Neuronal stem cell (in vitro differentiated cells): ENCODE data around the gene ITGA7.

Experiments
- DNase-seq: peaks from one replicate; pipeline ENCODE4 v3.0.0-alpha.2; 2013; ENCODE audit warnings: low spot score
- H2AFZ ChIP-seq: one replicate; pipeline ENCODE4 v1.6.1; 2013; ENCODE audit warnings: mild to moderate bottlenecking, low read length, inconsistent platforms
- H2AK5ac ChIP-seq: 2 replicates; pipeline ENCODE4 v1.6.1; 2013; ENCODE audit warnings: low read depth, mild to moderate bottlenecking, inconsistent platforms, low read length, moderate library complexity, mixed read lengths
- H2BK120ac ChIP-seq: 2 replicates; pipeline ENCODE4 v1.6.1; 2013; ENCODE audit warnings: low read depth, mild to moderate bottlenecking, inconsistent platforms, low read length, moderate library complexity, mixed read lengths
- H2BK12ac ChIP-seq: one replicate; pipeline ENCODE4 v1.6.1; 2013; ENCODE audit warnings: low read length, inconsistent platforms
- H2BK15ac ChIP-seq: 2 replicates; pipeline ENCODE4 v1.6.1; 2013; ENCODE audit warnings: mild to moderate bottlenecking, low read length, inconsistent platforms, mixed read lengths
- H2BK5ac ChIP-seq: one replicate; pipeline ENCODE4 v1.6.1; 2013; ENCODE audit warnings: inconsistent platforms, mild to moderate bottlenecking, low read length, moderate library complexity
- H3K14ac ChIP-seq: one replicate; pipeline ENCODE4 v1.6.1; 2013; ENCODE audit warnings: low read length, inconsistent platforms
- H3K18ac ChIP-seq: 2 replicates; pipeline ENCODE4 v1.6.1; 2013; ENCODE audit warnings: low read length, inconsistent platforms
- H3K23ac ChIP-seq: 2 replicates; pipeline ENCODE4 v1.6.1; 2013; ENCODE audit warnings: low read depth, mild to moderate bottlenecking, mixed read lengths, low read length, inconsistent platforms; ENCODE audit not compliant: poor library complexity
- H3K27ac ChIP-seq: replicated peaks from 3 replicates; pipeline ENCODE4 v1.5.1; 2013; ENCODE audit warnings: low read length, inconsistent platforms
- H3K27me3 ChIP-seq, 3 experiments: 2 replicates each; pipeline ENCODE4 v1.6.1; 2013; ENCODE audit warnings: low read length in 3 of 3, mild to moderate bottlenecking in 2 of 3, inconsistent platforms in 1 of 3, low read depth in 1 of 3, mixed read lengths in 1 of 3, moderate library complexity in 1 of 3; ENCODE audit not compliant: control insufficient read depth in 3 of 3, insufficient read depth in 3 of 3
- H3K36me3 ChIP-seq, 2 donors: replicated peaks in 1 of 2; 2 replicates each; pipeline ENCODE4 v1.6.1; 2013; ENCODE audit warnings: low read length in 2 of 2; ENCODE audit not compliant: control insufficient read depth in 2 of 2, insufficient read depth in 2 of 2
- H3K4ac ChIP-seq: 2 replicates; pipeline ENCODE4 v1.6.1; 2013; ENCODE audit warnings: inconsistent platforms, mild to moderate bottlenecking, low read length, moderate library complexity
- H3K4me1 ChIP-seq, 2 donors: 1 replicate in 1 of 2; 2 replicates in 1 of 2; pipeline ENCODE4 v1.6.1; 2013; ENCODE audit warnings: low read length in 2 of 2, low read depth in 1 of 2; ENCODE audit not compliant: control insufficient read depth in 2 of 2, insufficient read depth in 1 of 2
- H3K4me2 ChIP-seq: one replicate; pipeline ENCODE4 v1.6.1; 2013; ENCODE audit warnings: mild to moderate bottlenecking, low read length, inconsistent platforms; ENCODE audit not compliant: insufficient read depth, poor library complexity, severe bottlenecking
- H3K4me3 ChIP-seq, 2 donors: 2 replicates each; pipeline ENCODE4 v1.5.1; 2013; ENCODE audit warnings: low read length in 2 of 2, mild to moderate bottlenecking in 2 of 2, inconsistent platforms in 1 of 2, moderate library complexity in 1 of 2
- H3K79me1 ChIP-seq: one replicate; pipeline ENCODE4 v1.6.1; 2013; ENCODE audit warnings: low read depth, mild to moderate bottlenecking, inconsistent platforms, low read length, moderate library complexity
- H3K9ac ChIP-seq: one replicate; pipeline ENCODE4 v1.6.1; 2013; ENCODE audit warnings: mild to moderate bottlenecking, low read depth, low read length, inconsistent platforms; ENCODE audit not compliant: poor library complexity
- H3K9me3 ChIP-seq, 2 donors: replicated peaks in 1 of 2; 2 replicates each; pipeline versions ENCODE3 to v1.6.1; 2013; ENCODE audit warnings: low read length in 2 of 2, mild to moderate bottlenecking in 2 of 2, inconsistent platforms in 1 of 2, low read depth in 1 of 2, mixed read lengths in 1 of 2, moderate library complexity in 1 of 2; ENCODE audit not compliant: control insufficient read depth in 2 of 2, insufficient read depth in 1 of 2
- H4K8ac ChIP-seq: one replicate; pipeline ENCODE4 v1.6.1; 2013; ENCODE audit warnings: low read depth, mild to moderate bottlenecking, inconsistent platforms, low read length, moderate library complexity
- H4K91ac ChIP-seq: one replicate; pipeline ENCODE4 v1.6.1; 2013; ENCODE audit warnings: low read length, low read depth, mild to moderate bottlenecking, inconsistent platforms; ENCODE audit not compliant: poor library complexity
- WGBS, 2 donors: extraction: QIAGEN DNeasy Blood & Tissue Kit; methylation state at CpG; one replicate each; pipeline ENCODE4 v1.1.7; 2013; ENCODE audit warnings: missing lambda C conversion rate in 2 of 2, mixed read lengths in 1 of 2; ENCODE audit not compliant: insufficient read length in 2 of 2, insufficient replicate concordance in 1 of 2; ENCODE audit errors: extremely low coverage in 2 of 2; 5-methylcytosine and 5-hydroxymethylcytosine counted together

The ITGA7 gene

DNA sequence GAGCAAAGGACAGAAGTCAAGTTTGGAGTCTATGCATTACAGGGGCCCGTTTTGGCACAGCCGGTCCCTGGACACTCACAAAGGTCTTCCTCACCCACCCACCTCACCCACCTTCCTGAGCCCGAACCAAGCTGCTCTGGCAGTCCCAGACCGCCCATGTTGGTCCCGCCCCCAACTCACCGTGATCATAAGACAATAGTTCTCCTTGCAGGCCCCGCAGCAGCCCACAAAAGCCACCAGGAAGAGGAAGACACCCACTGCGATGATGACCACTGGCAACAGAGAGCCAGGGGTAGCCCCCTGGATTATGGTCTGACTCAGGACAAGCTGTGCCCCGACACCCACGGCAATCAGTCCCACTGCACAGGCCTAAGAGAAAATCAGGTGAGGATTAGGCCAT lies 19.3 kb upstream of the ITGA7 start:
- H3K4ac ChIP-seq, result no peak overlapping the region
- no peak overlapping the region for H4K91ac ChIP-seq
- peak overlapping the region; percentile 92 for H3K4me2 ChIP-seq
- H3K4me1 ChIP-seq, result peaks cover 14 to 18% of the 10 kb centered on the region in 2 donors
- H3K4me3 ChIP-seq, result peak overlapping the region; percentile 51 to 59
- peaks cover 15% of the 10 kb centered on the region for H3K79me1 ChIP-seq
- no peak for DNase-seq
- WGBS, 2 donors, result no CpG with 5 or more reads among the region's 10 CpGs
- no peak overlapping the region for H3K18ac ChIP-seq
- H2BK15ac ChIP-seq, result no peak overlapping the region
- H2AFZ ChIP-seq, result no peak overlapping the region
- no peaks in the 10 kb centered on the region for H3K27me3 ChIP-seq
- no peak overlapping the region for H3K27ac ChIP-seq
- no peak overlapping the region for H2BK120ac ChIP-seq
- peaks cover 0 to 1% of the 10 kb centered on the region in 2 donors for H3K9me3 ChIP-seq
- H3K36me3 ChIP-seq, result peaks cover 29 to 48% of the 10 kb centered on the region in 2 donors
- peak overlapping the region; percentile 81 for H3K9ac ChIP-seq
- H3K23ac ChIP-seq, result no peak overlapping the region
- H3K14ac ChIP-seq, result no peak overlapping the region
- H2BK5ac ChIP-seq, result no peak overlapping the region
- H2BK12ac ChIP-seq, result no peak overlapping the region
- H2AK5ac ChIP-seq, result peak overlapping the region; percentile 64
- no peak overlapping the region for H4K8ac ChIP-seq

- Histone ChIP-seq H3K9me3 (peaks cover 0 to 1% of the 10 kb centered on the region in 2 donors), H2AFZ (no peak overlapping the region), H3K4me2 (no peak overlapping the region), H2BK15ac (no peak overlapping the region), H3K18ac (no peak overlapping the region), H2BK5ac (no peak overlapping the region), H3K4me3 (no peak overlapping the region), H3K14ac (no peak overlapping the region), H4K91ac (no peak overlapping the region), H4K8ac (no peak overlapping the region), H2BK12ac (no peak overlapping the region), H3K36me3 (peaks cover 29 to 56% of the 10 kb centered on the region in 2 donors), H3K9ac (no peak overlapping the region), H3K27ac (no peak overlapping the region), H3K79me1 (peaks cover 15% of the 10 kb centered on the region), H2AK5ac (no peak overlapping the region), H3K27me3 (no peaks in the 10 kb centered on the region), H3K23ac (no peak overlapping the region), H2BK120ac (no peak overlapping the region), H3K4me1 (peaks cover 14 to 16% of the 10 kb centered on the region in 2 donors), H3K4ac (no peak overlapping the region)
- no CpG with 5 or more reads among the region's 3 CpGs for WGBS, 2 donors
- DNase-seq, result no peak
Observed at GRCh38 chr12:55725556-55725955, 17.9 kb upstream of the ITGA7 start.

GRCh38 chr12:55724940-55725309 lies 17.2 kb upstream of the ITGA7 start:
- H2AFZ ChIP-seq, result no peak overlapping the region
- H3K27me3 ChIP-seq, result no peaks in the 10 kb centered on the region
- no peak overlapping the region for H2BK5ac ChIP-seq
- H2BK15ac ChIP-seq, result no peak overlapping the region
- H2BK12ac ChIP-seq, result no peak overlapping the region
- H2BK120ac ChIP-seq, result no peak overlapping the region
- H3K79me1 ChIP-seq, result peaks cover 15% of the 10 kb centered on the region
- no peak overlapping the region for H2AK5ac ChIP-seq
- no peak for DNase-seq
- no peak overlapping the region for H3K4me3 ChIP-seq
- no peak overlapping the region for H3K14ac ChIP-seq
- no peak overlapping the region for H3K23ac ChIP-seq
- no peak overlapping the region for H3K18ac ChIP-seq
- no CpG with 5 or more reads among the region's 3 CpGs for WGBS, 2 donors
- peak overlapping the region; percentile 1 for H3K27ac ChIP-seq
- no peak overlapping the region for H3K4me2 ChIP-seq
- no peak overlapping the region for H4K91ac ChIP-seq
- peaks cover 32 to 62% of the 10 kb centered on the region in 2 donors for H3K36me3 ChIP-seq
- peaks cover 9 to 11% of the 10 kb centered on the region in 2 donors for H3K4me1 ChIP-seq
- H3K4ac ChIP-seq, result no peak overlapping the region
- no peak overlapping the region for H4K8ac ChIP-seq
- H3K9me3 ChIP-seq, result peaks cover 0 to 1% of the 10 kb centered on the region in 2 donors
- no peak overlapping the region for H3K9ac ChIP-seq

DNA sequence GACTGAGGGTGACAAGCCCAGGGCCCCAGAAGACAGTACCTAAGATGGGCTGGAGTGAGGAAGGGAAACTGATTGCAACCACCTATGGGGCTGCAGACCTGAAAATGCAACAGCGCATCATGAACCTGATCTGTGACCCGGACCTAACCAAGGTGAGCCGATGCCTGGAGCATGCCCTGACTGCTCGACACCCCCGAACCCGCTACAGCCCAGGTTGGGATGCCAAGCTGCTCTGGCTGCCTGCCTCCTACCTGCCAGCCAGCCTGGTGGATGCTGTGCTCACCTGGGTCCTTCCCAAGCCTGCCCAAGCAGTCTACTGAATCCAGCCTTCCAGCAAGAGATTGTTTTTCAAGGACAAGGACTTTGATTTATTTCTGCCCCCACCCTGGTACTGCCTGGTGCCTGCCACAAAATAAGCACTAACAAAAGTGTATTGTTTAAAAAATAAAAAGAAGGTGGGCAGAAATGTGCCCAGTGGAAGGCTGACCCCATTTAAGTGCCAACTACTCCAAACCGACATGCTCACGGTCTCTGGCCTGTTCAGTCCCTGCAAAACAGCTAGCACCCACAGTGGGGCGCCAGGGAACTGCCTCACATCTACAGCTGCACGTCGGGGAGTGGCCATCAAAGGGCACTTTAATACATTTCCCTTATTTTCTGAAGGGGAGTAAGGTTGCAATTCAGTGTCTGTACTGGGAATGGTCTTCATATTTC lies 16.7 kb upstream of the ITGA7 start:
- no CpG with 5 or more reads among the region's 11 CpGs for WGBS, 2 donors
- no peak overlapping the region for H3K9ac ChIP-seq
- H4K8ac ChIP-seq, result no peak overlapping the region
- H2AFZ ChIP-seq, result no peak overlapping the region
- H2BK12ac ChIP-seq, result no peak overlapping the region
- H3K18ac ChIP-seq, result no peak overlapping the region
- H3K27me3 ChIP-seq, result no peaks in the 10 kb centered on the region
- peaks cover 11 to 14% of the 10 kb centered on the region in 2 donors for H3K4me1 ChIP-seq
- H2AK5ac ChIP-seq, result peak overlapping the region; percentile 39
- H3K9me3 ChIP-seq, result peaks cover 0 to 1% of the 10 kb centered on the region in 2 donors
- no peak overlapping the region for H4K91ac ChIP-seq
- H2BK5ac ChIP-seq, result no peak overlapping the region
- H2BK15ac ChIP-seq, result no peak overlapping the region
- no peak overlapping the region for H3K4ac ChIP-seq
- no peak for DNase-seq
- H3K36me3 ChIP-seq, result peaks cover 32 to 68% of the 10 kb centered on the region in 2 donors
- H3K4me3 ChIP-seq, result no peak overlapping the region
- H3K79me1 ChIP-seq, result peaks cover 15% of the 10 kb centered on the region
- no peak overlapping the region for H2BK120ac ChIP-seq
- H3K23ac ChIP-seq, result peak overlapping the region; percentile 47
- no peak overlapping the region for H3K27ac ChIP-seq
- H3K14ac ChIP-seq, result no peak overlapping the region
- H3K4me2 ChIP-seq, result no peak overlapping the region
